GM23338 (cell line): ENCODE results near the gene SLC22A4. TPM values are rescaled to one million over a fixed set of nuclear protein-coding genes. Genes with fewer than 3 reads are reported as not detected.

Experiments used
- ATAC-seq: fragments of 200-7000 bp; cut with Tn5 transposase; 3 replicates; pipeline ENCODE4 v1.9.1; 2020
- DNase-seq: peaks from one replicate; pipeline ENCODE4 v3.0.0-alpha.2; 2015; ENCODE audit warnings: low spot score
- H2AFZ ChIP-seq: fragments of 200-600 bp; sonication (generic); 2 replicates; pipeline ENCODE4 v1.8.0; 2016; ENCODE audit warnings: antibody characterized with exemption, mild to moderate bottlenecking, moderate library complexity
- H3F3A ChIP-seq: fragments of 200-600 bp; sonication (generic); replicated peaks from 2 replicates; pipeline ENCODE4 v1.8.0; 2017; ENCODE audit warnings: antibody characterized with exemption, mixed run types, low read depth
- H3K27ac ChIP-seq: fragments of 200-600 bp; sonication (generic); 2 replicates; pipeline ENCODE4 v1.6.1; 2016; ENCODE audit warnings: low read depth
- H3K27me3 ChIP-seq: fragments of 200-600 bp; sonication (generic); 2 replicates; pipeline ENCODE4 v1.8.0; 2016; ENCODE audit warnings: mild to moderate bottlenecking, mixed run types, moderate library complexity; ENCODE audit not compliant: insufficient read depth
- H3K36me3 ChIP-seq: fragments of 200-600 bp; sonication (generic); 2 replicates; pipeline ENCODE4 v1.8.0; 2016; ENCODE audit warnings: mild to moderate bottlenecking; ENCODE audit not compliant: insufficient read depth
- H3K4me1 ChIP-seq: fragments of 200-600 bp; sonication (generic); 2 replicates; pipeline ENCODE4 v1.8.0; 2016; ENCODE audit warnings: mild to moderate bottlenecking, moderate library complexity; ENCODE audit not compliant: insufficient read depth
- H3K4me2 ChIP-seq: fragments of 200-600 bp; sonication (generic); 2 replicates; pipeline ENCODE4 v1.7.1; 2017; ENCODE audit warnings: mixed run types
- H3K4me3 ChIP-seq: fragments of 200-600 bp; sonication (generic); 2 replicates; pipeline ENCODE4 v1.6.1; 2016; ENCODE audit warnings: mixed run types
- H3K79me2 ChIP-seq: fragments of 200-600 bp; sonication (generic); replicated peaks from 2 replicates; pipeline ENCODE4 v1.8.0; 2017; ENCODE audit warnings: mild to moderate bottlenecking; ENCODE audit not compliant: insufficient read depth
- H3K9me2 ChIP-seq: fragments of 200-600 bp; sonication (generic); 2 replicates; pipeline ENCODE4 v1.8.0; 2017; ENCODE audit not compliant: insufficient read depth
- H4K20me1 ChIP-seq: fragments of 200-600 bp; sonication (generic); replicated peaks from 2 replicates; pipeline ENCODE4 v1.8.0; 2017; ENCODE audit warnings: mild to moderate bottlenecking; ENCODE audit not compliant: insufficient read depth
- H3K27ac Mint-ChIP-seq: 2 replicates; pipeline ENCODE4 v1.8.0; 2020; ENCODE audit warnings: inconsistent platforms, mild to moderate bottlenecking, moderate library complexity, mixed read lengths
- H3K27me3 Mint-ChIP-seq: 3 replicates; pipeline ENCODE4 v1.8.0; 2022; ENCODE audit warnings: low read depth, mild to moderate bottlenecking, moderate library complexity, mixed read lengths, inconsistent platforms; ENCODE audit not compliant: insufficient read depth, poor library complexity
- H3K36me3 Mint-ChIP-seq: 3 replicates; pipeline ENCODE4 v1.8.0; 2021; ENCODE audit warnings: low read depth, mild to moderate bottlenecking, inconsistent platforms, moderate library complexity, mixed read lengths
- H3K4me1 Mint-ChIP-seq: 3 replicates; pipeline ENCODE4 v1.8.0; 2020; ENCODE audit warnings: mild to moderate bottlenecking, inconsistent platforms, mixed read lengths
- H3K4me3 Mint-ChIP-seq: 3 replicates; pipeline ENCODE4 v1.8.0; 2021; ENCODE audit warnings: moderate library complexity, mild to moderate bottlenecking, inconsistent platforms, mixed read lengths
- H3K9me3 Mint-ChIP-seq: 3 replicates; pipeline ENCODE4 v1.8.0; 2020; ENCODE audit warnings: moderate library complexity, mild to moderate bottlenecking, inconsistent platforms, mixed read lengths
- CREB1 ChIP-seq: fragments of 250-450 bp; sonication (Bioruptor Pico); IDR thresholded peaks from 2 replicates; pipeline ENCODE4 v1.5.0; 2020; ENCODE audit warnings: low read depth, mild to moderate bottlenecking, moderate library complexity
- CTCF ChIP-seq, 2 experiments: fragments of 200-600 bp in 1 of 2; sonication (generic) in 1 of 2; conservative IDR thresholded peaks; 2 replicates each; pipeline versions ENCODE4 v1.5.1 to v1.6.1; 2016 to 2017; ENCODE audit warnings: antibody characterized with exemption in 2 of 2, low read depth in 2 of 2, mild to moderate bottlenecking in 2 of 2, moderate library complexity in 1 of 2
- EZH2 ChIP-seq: fragments of 200-600 bp; sonication (generic); IDR thresholded peaks from one replicate; pipeline ENCODE4 v1.8.0; 2017; ENCODE audit warnings: antibody characterized with exemption, mild to moderate bottlenecking, low read depth; ENCODE audit not compliant: unreplicated experiment
- EZH2phosphoT487 ChIP-seq: fragments of 200-600 bp; sonication (generic); IDR thresholded peaks from one replicate; pipeline ENCODE4 v1.8.1; 2018; ENCODE audit warnings: antibody characterized with exemption; ENCODE audit not compliant: unreplicated experiment
- POLR2AphosphoS5 ChIP-seq: IDR thresholded peaks from 2 replicates; pipeline ENCODE4 v1.6.1; 2016; ENCODE audit warnings: antibody characterized with exemption, low read depth
- polyA plus RNA-seq: library from polyadenylated mRNA; unstranded; fragments of >200 nt; fragmentation: Nextera tagmentation; extraction: Ambion mirVana; gene quantifications from 2 replicates; pipeline ENCODE4 v1.2.1, GENCODE V29; 2016
- total RNA-seq: library from RNA; depleted of rRNA; stranded (reverse); fragments of >200 nt; shearing (Covaris generic); gene quantifications from 2 replicates; pipeline ENCODE4 v1.2.3, GENCODE V29; 2014

SLC22A4 gene
- total and polyA plus RNA-seq, 2 experiments from 2014 or later, result 0.28 to 0.40 TPM

- peaks cover 14% of the 10 kb centered on the region for H3K27me3 Mint-ChIP-seq
- peak within 1 kb of the TSS; percentile 82 for H3K4me3 Mint-ChIP-seq
- peaks cover 22% of the 10 kb centered on the region for H3K27me3 ChIP-seq
- H3K4me1 Mint-ChIP-seq, result peaks cover 8% of the 10 kb centered on the region
- H3K36me3 Mint-ChIP-seq, result no peaks in the 10 kb centered on the region
- no peak within 1 kb of the TSS for H3K27ac ChIP-seq
- no peaks in the 10 kb centered on the region for H3F3A ChIP-seq
- peak; percentile 90 for DNase-seq
- peak within 1 kb of the TSS; percentile 71 for H3K4me2 ChIP-seq
- H3K79me2 ChIP-seq, result no peaks in the 10 kb centered on the region
- TF ChIP-seq EZH2phosphoT487, result no peak
- TF ChIP-seq POLR2AphosphoS5, result peak; percentile 61; the same call in 1 of the 2 replicates
- peak within 1 kb of the TSS; percentile 94 for H2AFZ ChIP-seq
- no peaks in the 10 kb centered on the region for H3K36me3 ChIP-seq
- no peaks in the 10 kb centered on the region for H4K20me1 ChIP-seq
- no peaks in the 10 kb centered on the region for H3K9me3 Mint-ChIP-seq
- peak within 1 kb of the TSS; percentile 72 for H3K4me3 ChIP-seq
- peak; percentile 93 for ATAC-seq
- no peak within 1 kb of the TSS for H3K27ac Mint-ChIP-seq
- H3K4me1 ChIP-seq, result no peaks in the 10 kb centered on the region; the same call in 1 of the 2 replicates
- H3K9me2 ChIP-seq, result no peaks in the 10 kb centered on the region
Observed at GRCh38 chr5:132369474-132370180, 75.4 kb downstream of the SLC22A4 start, which contains the start of gene SLC22A5. Gene SLC22A5, plus strand, starts transcription at chr5:132369710. Its CDS starts 263 bp downstream, at chr5:132369973.

DNA sequence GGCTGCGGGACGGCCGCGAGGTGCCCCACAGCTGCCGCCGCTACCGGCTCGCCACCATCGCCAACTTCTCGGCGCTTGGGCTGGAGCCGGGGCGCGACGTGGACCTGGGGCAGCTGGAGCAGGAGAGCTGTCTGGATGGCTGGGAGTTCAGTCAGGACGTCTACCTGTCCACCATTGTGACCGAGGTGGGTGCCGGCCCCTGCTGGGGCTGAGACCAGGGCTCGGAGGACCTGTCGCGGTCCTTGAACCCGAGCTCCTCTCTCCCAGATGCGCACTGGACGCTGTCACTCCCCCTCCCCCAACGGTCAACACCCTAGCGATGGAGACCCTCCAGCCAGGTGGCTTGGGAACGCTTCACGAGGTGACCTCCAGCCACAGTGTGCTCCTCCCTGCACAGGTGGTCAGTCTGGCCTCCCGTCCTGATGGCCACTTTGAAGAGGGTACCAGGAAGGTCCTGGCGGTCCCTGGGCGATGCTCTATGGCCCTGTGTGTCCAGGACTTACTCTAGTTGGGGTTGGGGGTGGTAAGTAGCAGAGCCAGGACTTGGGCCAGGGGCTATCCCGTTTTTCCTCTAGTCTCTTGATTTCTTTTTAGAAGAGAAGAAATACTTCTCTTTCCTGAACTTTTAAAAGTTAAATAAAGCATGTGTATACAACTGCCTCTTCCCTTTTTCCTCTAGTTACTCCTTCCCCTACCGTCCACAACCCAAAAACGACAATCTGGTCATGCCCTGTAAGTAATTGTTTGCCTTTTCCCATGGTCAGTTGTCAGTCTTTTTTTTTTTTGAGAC is 76.2 kb downstream of the SLC22A4 start:
- ATAC-seq (no peak; the same call in 2 of the 3 replicates), DNase-seq (peak; percentile 21)
- Histone ChIP-seq H3K4me1 (no peaks in the 10 kb centered on the region; the same call in 1 of the 2 replicates), H3K9me2 (no peaks in the 10 kb centered on the region), H3F3A (no peaks in the 10 kb centered on the region), H3K4me3 (peak overlapping the region; percentile 72), H2AFZ (peak overlapping the region; percentile 94), H3K36me3 (no peaks in the 10 kb centered on the region), H3K79me2 (no peaks in the 10 kb centered on the region), H3K4me2 (peak overlapping the region; percentile 71), H3K27me3 (peaks cover 22% of the 10 kb centered on the region), H3K27ac (no peak overlapping the region), H4K20me1 (no peaks in the 10 kb centered on the region)
- no peaks in the 10 kb centered on the region for H3K36me3 Mint-ChIP-seq
- H3K27me3 Mint-ChIP-seq, result peaks cover 14% of the 10 kb centered on the region
- H3K9me3 Mint-ChIP-seq, result no peaks in the 10 kb centered on the region
- H3K4me3 Mint-ChIP-seq, result peak overlapping the region; percentile 82
- TF ChIP-seq EZH2phosphoT487 (no peak), CTCF (conservative IDR thresholded peaks at IDR 0.05; ENCODE audit: low read depth in 2 of 2) (no peak), CREB1 (no peak), EZH2 (peak; percentile 21)
- H3K27ac Mint-ChIP-seq, result no peak overlapping the region
- peaks cover 8% of the 10 kb centered on the region for H3K4me1 Mint-ChIP-seq
